Hematopoietic multipotent progenitor cell treated with erythropoietin and hydrocortisone succinate and interleukin-3 and kit ligand, for 17 days (in vitro differentiated cells): ENCODE measurements around the gene PUDP.
"Not testable (repeated sequence)": the region's sequence is repeated elsewhere in the genome, so short reads cannot be mapped to it uniquely, and the experiment has no call there.

ENCODE experiments used
- DNase-seq: peaks from one replicate; pipeline ENCODE4 v3.0.0-alpha.2; 2015; ENCODE audit warnings: low spot score

The PUDP gene

GRCh38 chrX:7026365-7026764 lies 121.6 kb downstream of the PUDP start:
- DNase-seq: not testable (repeated sequence)

DNA sequence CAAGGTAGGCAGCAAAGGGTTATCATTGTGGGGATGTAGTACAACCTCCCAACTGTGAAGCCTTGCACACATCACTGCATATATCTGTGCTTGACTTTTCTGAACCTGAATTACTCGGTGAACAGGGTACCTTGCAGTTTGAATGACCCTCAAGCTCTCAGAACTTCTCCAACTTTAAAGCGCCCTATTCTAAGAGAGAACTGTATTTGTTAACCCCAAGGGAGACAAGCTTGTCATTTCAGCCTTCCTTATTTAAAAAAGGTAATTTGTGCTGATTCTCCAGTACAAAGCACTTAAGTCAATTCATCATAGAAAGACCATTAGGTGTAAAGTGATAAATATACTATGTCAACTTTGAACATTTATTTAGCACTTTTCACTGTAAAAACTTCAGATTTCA lies 122.5 kb downstream of the PUDP start:
- DNase-seq: no peak

DNA sequence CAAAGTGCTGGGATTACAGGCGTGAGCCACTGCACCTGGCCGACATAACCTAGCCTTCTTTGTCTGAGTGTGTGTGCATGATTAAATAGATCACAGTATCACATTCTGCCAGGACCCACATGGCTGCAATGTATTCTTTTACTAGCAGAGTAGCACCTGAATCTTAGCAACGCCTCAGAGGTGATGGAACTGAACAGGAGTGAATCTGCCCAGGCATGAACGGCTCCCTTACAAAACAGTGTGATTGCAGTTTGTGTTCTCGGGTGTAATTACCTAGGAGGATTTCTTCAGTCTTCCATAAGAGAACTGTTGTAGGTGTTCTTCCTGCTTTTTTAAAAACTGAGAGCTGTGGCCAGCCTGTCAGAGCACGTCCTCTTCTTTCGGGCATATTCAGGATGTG lies 123.1 kb downstream of the PUDP start:
- DNase-seq: no peak

DNA sequence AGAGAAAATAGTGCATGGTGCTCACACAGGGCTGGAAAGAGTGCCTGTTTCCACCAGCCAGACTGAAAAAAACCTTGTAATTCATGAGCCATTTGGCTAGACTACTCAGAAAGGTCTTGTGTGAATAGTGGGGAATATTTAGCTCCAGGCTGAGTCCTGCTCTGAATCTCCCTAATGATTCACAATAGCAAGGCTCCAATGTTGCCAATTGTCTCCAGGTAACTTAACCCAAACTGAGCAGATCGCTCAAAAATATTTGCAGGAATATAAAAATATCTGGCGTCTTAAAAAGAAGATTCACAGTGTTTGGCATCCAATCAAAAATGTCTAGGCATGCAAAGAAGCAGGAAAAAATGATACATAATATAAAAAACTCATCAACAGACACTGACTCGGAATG lies 125.0 kb downstream of the PUDP start:
- not testable (repeated sequence) for DNase-seq

DNA sequence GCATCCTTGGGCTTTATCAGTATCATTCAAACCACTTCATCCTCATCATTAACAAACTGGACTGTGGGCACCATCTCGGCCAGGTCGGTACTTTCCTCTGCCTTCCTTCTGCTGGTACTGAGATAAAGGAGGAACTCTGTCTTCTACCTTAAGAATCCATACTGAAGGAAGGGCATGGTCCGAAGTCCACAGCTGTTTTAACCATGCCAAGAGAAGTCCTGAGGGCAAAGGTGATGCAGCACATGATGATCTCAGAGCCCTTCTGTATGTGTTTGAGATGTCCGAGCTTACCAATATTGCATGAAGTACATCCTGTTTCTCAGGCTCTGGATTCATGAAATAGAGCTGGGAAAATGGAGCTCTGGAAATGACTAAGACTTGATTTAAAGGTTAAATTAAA lies 126.0 kb downstream of the PUDP start:
- DNase-seq: no peak

- DNase-seq: no peak
These were observed 128.4 kb downstream of the PUDP start for GRCh38 chrX:7019555-7019954.

- DNase-seq: not testable (repeated sequence)
These were observed 135.6 kb downstream of the PUDP start for GRCh38 chrX:7012262-7012834.

DNA sequence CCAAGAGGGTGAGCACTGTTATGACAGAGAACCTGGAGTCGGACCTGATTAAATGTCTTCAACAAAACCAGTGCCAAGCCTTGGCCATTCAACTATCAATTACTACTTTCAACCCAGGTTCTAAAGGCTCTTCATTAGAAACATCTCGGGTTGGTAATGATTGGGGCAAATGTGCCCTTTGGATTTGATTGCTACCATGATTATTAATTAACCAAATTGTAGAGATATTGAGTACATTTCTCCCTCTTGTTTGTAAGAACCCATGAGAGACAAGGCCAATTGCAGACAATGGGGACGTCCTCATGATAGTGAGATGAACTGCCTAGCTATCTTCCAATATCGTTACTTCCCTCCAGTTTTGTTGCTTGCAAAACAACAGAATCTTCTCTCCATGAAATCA lies 137.1 kb downstream of the PUDP start:
- DNase-seq: not testable (repeated sequence)

DNA sequence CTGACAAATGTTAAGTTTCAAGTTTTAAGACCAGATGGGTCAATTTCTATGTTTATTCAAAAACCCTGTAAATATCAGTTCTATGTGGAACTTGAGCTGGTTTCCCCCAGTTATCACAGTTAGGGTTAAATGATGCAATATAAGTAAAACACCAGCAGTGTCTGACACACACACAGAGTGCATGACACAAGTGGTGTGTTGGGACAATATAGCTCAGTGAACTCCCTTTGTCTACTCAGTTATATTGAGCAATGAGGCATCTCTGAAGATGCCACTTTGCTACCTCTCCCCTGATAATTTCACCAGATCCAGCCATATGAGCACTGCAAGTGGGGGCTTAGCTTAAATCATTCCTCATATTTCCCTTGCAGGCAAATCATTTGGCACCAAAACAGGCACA lies 140.6 kb downstream of the PUDP start:
- DNase-seq: not testable (repeated sequence)
